ENCODE measurements around the gene NTMT2. TPM values are rescaled to one million over a fixed set of nuclear protein-coding genes. Genes with fewer than 3 reads are reported as not detected.
A peak's percentile ranks its signal among the peaks of the same experiment; 100 is the strongest.

The NTMT2 gene
- total and polyA plus RNA-seq, 2 of the 8 experiments (the other 6 are each of a cell fraction or from before 2014, with no cell fraction given): 0.38 TPM; not detected in 1

DNA sequence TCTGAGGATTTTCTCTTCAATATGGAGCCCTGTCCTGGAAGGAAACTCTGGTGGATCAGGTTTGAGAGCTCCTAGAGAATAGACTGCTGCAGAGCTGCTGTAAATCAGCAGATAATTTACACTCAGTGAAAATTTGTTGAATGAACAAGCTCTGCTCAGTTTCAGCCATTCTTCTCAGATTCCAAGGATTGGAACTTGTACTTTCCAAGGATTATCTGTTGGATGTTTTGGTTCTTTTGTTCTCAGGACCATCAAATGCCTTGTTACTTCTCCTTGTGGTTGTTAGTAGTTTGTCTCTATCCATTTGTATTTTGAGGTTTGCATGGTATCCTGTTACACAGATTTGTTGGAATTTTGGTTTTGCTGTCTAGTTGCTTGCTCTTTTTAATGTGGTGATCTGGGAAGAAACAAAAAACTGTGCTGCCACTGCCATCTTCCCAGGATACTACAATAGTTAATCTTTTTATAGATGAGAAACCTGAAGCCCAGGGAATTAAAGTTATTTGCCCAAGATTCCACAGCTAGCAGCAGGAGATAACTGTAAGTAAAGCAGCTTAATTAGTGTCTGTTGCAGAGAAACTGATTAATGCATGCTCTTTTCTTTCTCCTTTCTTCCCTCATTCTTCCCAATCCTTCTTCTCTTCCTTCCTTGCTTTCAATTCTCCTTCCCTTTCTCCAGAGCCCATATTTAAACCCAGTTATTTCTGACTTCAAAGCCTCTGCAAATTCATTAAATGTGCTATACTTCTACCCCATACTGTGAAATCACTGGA lies 49.6 kb upstream of the NTMT2 start:
- DNase-seq (ENCODE audit: low read depth in 1 of 2, low spot score in 2 of 2) (no peak), FAIRE-seq (no peak)
- Histone ChIP-seq H4K20me1 (replicated peaks in 1 of 2; ENCODE audit: control insufficient read depth in 1 of 2, insufficient read depth in 2 of 2, low read length in 2 of 2) (no peaks in the 10 kb centered on the region), H3K23ac (ENCODE audit: insufficient read length) (no peak overlapping the region), H4K8ac (ENCODE audit: extremely low read depth, insufficient read depth, low read length) (no peak overlapping the region), H3K4ac (replicated peaks; ENCODE audit: insufficient read length, low read depth, low read length) (no peak overlapping the region), H3K4me2 (ENCODE audit: insufficient read depth in 1 of 2, low read depth in 2 of 2, low read length in 2 of 2) (no peak overlapping the region), H3K4me3 (ENCODE audit: extremely low read depth in 1 of 4, insufficient read depth in 2 of 4, low read depth in 3 of 4, low read length in 4 of 4) (no peak overlapping the region), H3K23me2 (ENCODE audit: low read depth, low read length) (no peaks in the 10 kb centered on the region), H4K91ac (replicated peaks; ENCODE audit: insufficient read length, low read length) (no peak overlapping the region), H2BK15ac (ENCODE audit: low read length) (no peak overlapping the region), H3K9ac (replicated peaks in 1 of 4; ENCODE audit: extremely low read depth in 1 of 4, low read depth in 3 of 4, low read length in 3 of 4) (no peak overlapping the region), H3K9me3 (ENCODE audit: insufficient read depth in 2 of 2, low read depth in 1 of 2, low read length in 1 of 2) (peaks cover 0 to 4% of the 10 kb centered on the region in 2 experiments; a peak in 1 of 4 replicates), H3K4me1 (replicated peaks in 1 of 4; ENCODE audit: control insufficient read depth in 3 of 4, insufficient read depth in 4 of 4, low read length in 3 of 4) (no peaks in the 10 kb centered on the region), H3K18ac (ENCODE audit: extremely low read depth, low read length) (no peak overlapping the region), H3K27me3 (replicated peaks in 1 of 4; ENCODE audit: control insufficient read depth in 3 of 4, extremely low read depth in 1 of 4, insufficient read depth in 3 of 4, low read length in 3 of 4) (no peaks in the 10 kb centered on the region), H3K79me2 (ENCODE audit: control insufficient read depth in 1 of 2, insufficient read depth in 2 of 2, low read length in 2 of 2) (no peaks in the 10 kb centered on the region), H2BK5ac (ENCODE audit: low read depth, low read length) (no peak overlapping the region), H2AFZ (ENCODE audit: low read length) (peak overlapping the region; percentile 25; the same call in 1 of the 2 replicates), H3K27ac (ENCODE audit: low read depth, low read length) (no peak overlapping the region), H3K79me1 (ENCODE audit: low read depth, low read length) (no peaks in the 10 kb centered on the region), H2BK20ac (ENCODE audit: low read length) (no peak overlapping the region), H2BK120ac (replicated peaks; ENCODE audit: low read depth, low read length) (no peak overlapping the region), H2AK5ac (ENCODE audit: low read depth, low read length) (no peak overlapping the region), H3K56ac (replicated peaks; ENCODE audit: insufficient read length, low read depth, low read length) (no peak overlapping the region), H4K5ac (ENCODE audit: insufficient read length, low read depth, low read length) (no peak overlapping the region), H2BK12ac (ENCODE audit: low read depth, low read length) (no peak overlapping the region), H3K14ac (ENCODE audit: insufficient read length) (no peak overlapping the region), H3K36me3 (ENCODE audit: control insufficient read depth in 2 of 4, insufficient read depth in 4 of 4, low read length in 3 of 4) (no peaks in the 10 kb centered on the region)
- POLR2A ChIA-PET (ENCODE audit: partially characterized antibody): no interaction called here
- CTCF ChIA-PET (ENCODE audit: partially characterized antibody): interaction anchor here (0.8 to 0.9 kb wide), 2 partner anchors 22 to 37 kb away, joined by 3 read pairs; partner anchors contain the start of gene KIFAP3
- TF ChIP-seq GTF2F1 (IDR thresholded peaks at IDR 0.05; ENCODE audit: borderline replicate concordance, low read depth, low read length) (no peak), KDM5A (IDR thresholded peaks at IDR 0.05; ENCODE audit: low read length) (no peak), JUN (IDR thresholded peaks at IDR 0.05; ENCODE audit: low read depth, low read length) (no peak), CBX8 (IDR thresholded peaks at IDR 0.05; ENCODE audit: borderline replicate concordance, low read depth, low read length) (no peak), CBX5 (IDR thresholded peaks at IDR 0.05; ENCODE audit: low read depth, low read length) (no peak), POU5F1 (IDR thresholded peaks at IDR 0.05; ENCODE audit: low read depth, low read length) (no peak), RBBP5 (IDR thresholded peaks at IDR 0.05; ENCODE audit: borderline replicate concordance, low read depth, low read length) (no peak)
